Endothelial cell (in vitro differentiated cells): ENCODE data around the gene GAK. TPM values are rescaled to one million over a fixed set of nuclear protein-coding genes. Genes with fewer than 3 reads are reported as not detected.

Experiments used
- DNase-seq: peaks from one replicate; pipeline ENCODE4 v3.0.0; 2021; ENCODE audit warnings: low spot score
- H3K27ac Mint-ChIP-seq: one replicate; pipeline ENCODE4 v1.8.0; 2021; ENCODE audit warnings: mixed read lengths, inconsistent platforms; ENCODE audit not compliant: unreplicated experiment
- H3K27me3 Mint-ChIP-seq: one replicate; pipeline ENCODE4 v1.8.0; 2021; ENCODE audit warnings: mild to moderate bottlenecking, moderate library complexity, mixed read lengths, inconsistent platforms; ENCODE audit not compliant: unreplicated experiment
- H3K36me3 Mint-ChIP-seq: one replicate; pipeline ENCODE4 v1.8.0; 2021; ENCODE audit warnings: mild to moderate bottlenecking, low read depth, mixed read lengths, inconsistent platforms; ENCODE audit not compliant: unreplicated experiment
- H3K4me1 Mint-ChIP-seq: one replicate; pipeline ENCODE4 v1.8.0; 2021; ENCODE audit warnings: mild to moderate bottlenecking, mixed read lengths, inconsistent platforms; ENCODE audit not compliant: unreplicated experiment
- H3K4me3 Mint-ChIP-seq: one replicate; pipeline ENCODE4 v1.8.0; 2021; ENCODE audit warnings: mild to moderate bottlenecking, mixed read lengths, inconsistent platforms; ENCODE audit not compliant: unreplicated experiment
- H3K9me3 Mint-ChIP-seq: one replicate; pipeline ENCODE4 v1.8.0; 2021; ENCODE audit warnings: mixed read lengths, inconsistent platforms; ENCODE audit not compliant: unreplicated experiment
- CTCF ChIP-seq: fragments of 200-600 bp; sonication (generic); IDR thresholded peaks from one replicate; pipeline ENCODE4 v1.5.0; 2021; ENCODE audit warnings: antibody characterized with exemption; ENCODE audit not compliant: unreplicated experiment
- total RNA-seq: library from RNA; stranded (reverse); fragmentation: NEBNext Ultra II Directional; extraction: Animal tissue kit (Norgen Biotek cat#: 25700); gene quantifications from one replicate; pipeline ENCODE4 v1.2.1, GENCODE V29; 2021; ENCODE audit not compliant: unreplicated experiment

Gene GAK
- total RNA-seq, 1 donor from 2014 or later = 112 TPM

GRCh38 chr4:900721-901120 is 31.4 kb downstream of the GAK start:
- Mint-ChIP-seq H3K4me3 (no peak overlapping the region), H3K9me3 (no peaks in the 10 kb centered on the region), H3K36me3 (peaks cover 45% of the 10 kb centered on the region), H3K27ac (no peak overlapping the region), H3K27me3 (peaks cover 11% of the 10 kb centered on the region), H3K4me1 (no peaks in the 10 kb centered on the region)
- TF ChIP-seq CTCF = no peak
- DNase-seq = no peak

- no peaks in the 10 kb centered on the region for H3K9me3 Mint-ChIP-seq
- H3K27me3 Mint-ChIP-seq = peaks cover 11% of the 10 kb centered on the region
- no peak for TF ChIP-seq CTCF
- peaks cover 39% of the 10 kb centered on the region for H3K36me3 Mint-ChIP-seq
- H3K4me3 Mint-ChIP-seq = no peak overlapping the region
- DNase-seq = no peak
- H3K27ac Mint-ChIP-seq = peak overlapping the region; percentile 78
- H3K4me1 Mint-ChIP-seq = no peaks in the 10 kb centered on the region
Observed at GRCh38 chr4:900073-900472, 32.0 kb downstream of the GAK start.

- no peaks in the 10 kb centered on the region for H3K9me3 Mint-ChIP-seq
- H3K27me3 Mint-ChIP-seq = peaks cover 12% of the 10 kb centered on the region
- peaks cover 35% of the 10 kb centered on the region for H3K36me3 Mint-ChIP-seq
- peak overlapping the region; percentile 60 for H3K4me3 Mint-ChIP-seq
- no peak overlapping the region for H3K27ac Mint-ChIP-seq
- no peaks in the 10 kb centered on the region for H3K4me1 Mint-ChIP-seq
- DNase-seq = no peak
- TF ChIP-seq CTCF = no peak
Observed at GRCh38 chr4:899556-899906, 32.6 kb downstream of the GAK start.

GRCh38 chr4:898869-899555 is 33.1 kb downstream of the GAK start:
- Mint-ChIP-seq H3K9me3 (no peaks in the 10 kb centered on the region), H3K4me3 (no peak overlapping the region), H3K36me3 (peaks cover 35% of the 10 kb centered on the region), H3K4me1 (no peaks in the 10 kb centered on the region), H3K27ac (no peak overlapping the region), H3K27me3 (peaks cover 16% of the 10 kb centered on the region)
- no peak for TF ChIP-seq CTCF
- no peak for DNase-seq

- no peak overlapping the region for H3K4me3 Mint-ChIP-seq
- peaks cover 15% of the 10 kb centered on the region for H3K27me3 Mint-ChIP-seq
- TF ChIP-seq CTCF = no peak
- no peak for DNase-seq
- H3K36me3 Mint-ChIP-seq = peaks cover 35% of the 10 kb centered on the region
- no peak overlapping the region for H3K27ac Mint-ChIP-seq
- no peaks in the 10 kb centered on the region for H3K4me1 Mint-ChIP-seq
- H3K9me3 Mint-ChIP-seq = no peaks in the 10 kb centered on the region
Observed at GRCh38 chr4:898123-898522, 34.0 kb downstream of the GAK start.
